Measurements from ENCODE around the gene PGAM2.

DNA sequence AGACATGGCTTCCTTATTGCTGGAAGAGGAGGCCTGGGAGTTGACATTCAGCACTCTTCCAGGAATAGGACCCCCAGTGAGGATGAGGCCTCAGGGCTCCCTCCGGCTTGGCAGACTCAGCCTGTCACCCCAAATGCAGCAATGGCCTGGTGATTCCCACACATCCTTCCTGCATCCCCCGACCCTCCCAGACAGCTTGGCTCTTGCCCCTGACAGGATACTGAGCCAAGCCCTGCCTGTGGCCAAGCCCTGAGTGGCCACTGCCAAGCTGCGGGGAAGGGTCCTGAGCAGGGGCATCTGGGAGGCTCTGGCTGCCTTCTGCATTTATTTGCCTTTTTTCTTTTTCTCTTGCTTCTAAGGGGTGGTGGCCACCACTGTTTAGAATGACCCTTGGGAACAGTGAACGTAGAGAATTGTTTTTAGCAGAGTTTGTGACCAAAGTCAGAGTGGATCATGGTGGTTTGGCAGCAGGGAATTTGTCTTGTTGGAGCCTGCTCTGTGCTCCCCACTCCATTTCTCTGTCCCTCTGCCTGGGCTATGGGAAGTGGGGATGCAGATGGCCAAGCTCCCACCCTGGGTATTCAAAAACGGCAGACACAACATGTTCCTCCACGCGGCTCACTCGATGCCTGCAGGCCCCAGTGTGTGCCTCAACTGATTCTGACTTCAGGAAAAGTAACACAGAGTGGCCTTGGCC, 4.3 kb downstream of the PGAM2 start:
- TF ChIP-seq, protein P1, sequence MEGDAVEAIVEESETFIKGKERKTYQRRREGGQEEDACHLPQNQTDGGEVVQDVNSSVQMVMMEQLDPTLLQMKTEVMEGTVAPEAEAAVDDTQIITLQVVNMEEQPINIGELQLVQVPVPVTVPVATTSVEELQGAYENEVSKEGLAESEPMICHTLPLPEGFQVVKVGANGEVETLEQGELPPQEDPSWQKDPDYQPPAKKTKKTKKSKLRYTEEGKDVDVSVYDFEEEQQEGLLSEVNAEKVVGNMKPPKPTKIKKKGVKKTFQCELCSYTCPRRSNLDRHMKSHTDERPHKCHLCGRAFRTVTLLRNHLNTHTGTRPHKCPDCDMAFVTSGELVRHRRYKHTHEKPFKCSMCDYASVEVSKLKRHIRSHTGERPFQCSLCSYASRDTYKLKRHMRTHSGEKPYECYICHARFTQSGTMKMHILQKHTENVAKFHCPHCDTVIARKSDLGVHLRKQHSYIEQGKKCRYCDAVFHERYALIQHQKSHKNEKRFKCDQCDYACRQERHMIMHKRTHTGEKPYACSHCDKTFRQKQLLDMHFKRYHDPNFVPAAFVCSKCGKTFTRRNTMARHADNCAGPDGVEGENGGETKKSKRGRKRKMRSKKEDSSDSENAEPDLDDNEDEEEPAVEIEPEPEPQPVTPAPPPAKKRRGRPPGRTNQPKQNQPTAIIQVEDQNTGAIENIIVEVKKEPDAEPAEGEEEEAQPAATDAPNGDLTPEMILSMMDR (IDR thresholded peaks at IDR 0.05): no peak
- no peak for TF ChIP-seq POLR2A (IDR thresholded peaks at IDR 0.05)

Measured in thyroid gland (tissue), 4 donors.